ENCODE measurements around the gene BRD4.

BRD4 gene

DNA sequence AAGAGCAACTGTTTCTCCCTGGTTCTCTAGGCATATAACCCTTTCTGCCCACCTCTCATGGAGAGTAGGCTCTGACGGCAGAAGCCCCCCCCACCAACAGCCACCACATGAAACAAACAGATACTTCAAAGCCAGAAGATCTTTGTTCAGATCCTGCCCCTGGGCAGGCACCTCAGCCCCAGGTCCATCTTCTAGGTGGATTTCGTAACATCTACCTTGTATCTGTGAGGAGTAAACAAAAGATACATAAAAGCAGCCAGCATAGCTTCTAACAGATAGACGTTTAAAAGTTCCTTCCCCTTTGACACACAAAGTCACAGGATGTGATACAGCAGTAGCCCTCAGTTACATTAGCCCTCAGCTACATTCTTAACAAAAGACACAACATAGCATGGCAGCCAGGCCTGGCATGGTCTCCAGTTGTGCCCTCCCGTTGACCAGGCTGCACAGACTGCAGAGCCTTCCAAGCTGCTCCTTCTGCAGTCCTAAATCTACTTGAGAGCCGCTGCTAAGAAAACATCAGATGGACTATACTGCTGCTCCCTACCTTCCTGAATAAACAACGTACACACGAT lies 35.4 kb downstream of the BRD4 start:
- TF ChIP-seq, protein P1, sequence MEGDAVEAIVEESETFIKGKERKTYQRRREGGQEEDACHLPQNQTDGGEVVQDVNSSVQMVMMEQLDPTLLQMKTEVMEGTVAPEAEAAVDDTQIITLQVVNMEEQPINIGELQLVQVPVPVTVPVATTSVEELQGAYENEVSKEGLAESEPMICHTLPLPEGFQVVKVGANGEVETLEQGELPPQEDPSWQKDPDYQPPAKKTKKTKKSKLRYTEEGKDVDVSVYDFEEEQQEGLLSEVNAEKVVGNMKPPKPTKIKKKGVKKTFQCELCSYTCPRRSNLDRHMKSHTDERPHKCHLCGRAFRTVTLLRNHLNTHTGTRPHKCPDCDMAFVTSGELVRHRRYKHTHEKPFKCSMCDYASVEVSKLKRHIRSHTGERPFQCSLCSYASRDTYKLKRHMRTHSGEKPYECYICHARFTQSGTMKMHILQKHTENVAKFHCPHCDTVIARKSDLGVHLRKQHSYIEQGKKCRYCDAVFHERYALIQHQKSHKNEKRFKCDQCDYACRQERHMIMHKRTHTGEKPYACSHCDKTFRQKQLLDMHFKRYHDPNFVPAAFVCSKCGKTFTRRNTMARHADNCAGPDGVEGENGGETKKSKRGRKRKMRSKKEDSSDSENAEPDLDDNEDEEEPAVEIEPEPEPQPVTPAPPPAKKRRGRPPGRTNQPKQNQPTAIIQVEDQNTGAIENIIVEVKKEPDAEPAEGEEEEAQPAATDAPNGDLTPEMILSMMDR (IDR thresholded peaks at IDR 0.05; ENCODE audit: low read depth, low read length, poor library complexity, severe bottlenecking): no peak
- no peak for TF ChIP-seq EZH2phosphoT487 (IDR thresholded peaks at IDR 0.05; ENCODE audit: borderline replicate concordance, low read length)
- peaks cover 32% of the 10 kb centered on the region for H3K36me3 ChIP-seq (ENCODE audit: control insufficient read depth, low read length)
- H3K9me2 ChIP-seq (replicated peaks; ENCODE audit: control insufficient read depth, low read length): no peaks in the 10 kb centered on the region
- H3K4me2 ChIP-seq (ENCODE audit: low read length): no peak overlapping the region
- peaks cover 89% of the 10 kb centered on the region for H3K4me1 ChIP-seq (ENCODE audit: control insufficient read depth, low read length)
- no peak overlapping the region for H3K4me3 ChIP-seq (ENCODE audit: low read length)
- H4K20me1 ChIP-seq (ENCODE audit: control insufficient read depth, insufficient read depth, low read depth, low read length): peaks cover 66% of the 10 kb centered on the region
- H3F3A ChIP-seq (ENCODE audit: control insufficient read depth, insufficient read depth): 0 out of 2 replicates have a peak, but pooled peaks cover 2% of the 10 kb centered on the region
- no peaks in the 10 kb centered on the region for H3K27me3 ChIP-seq (ENCODE audit: control insufficient read depth, low read length)
- no peaks in the 10 kb centered on the region for H3K9me3 ChIP-seq (ENCODE audit: control insufficient read depth, insufficient read depth, low read length)
- H3K79me2 ChIP-seq (ENCODE audit: control insufficient read depth, low read length): peaks cover 99% of the 10 kb centered on the region
- H3K27ac ChIP-seq (ENCODE audit: low read depth, low read length): no peak overlapping the region

DNA sequence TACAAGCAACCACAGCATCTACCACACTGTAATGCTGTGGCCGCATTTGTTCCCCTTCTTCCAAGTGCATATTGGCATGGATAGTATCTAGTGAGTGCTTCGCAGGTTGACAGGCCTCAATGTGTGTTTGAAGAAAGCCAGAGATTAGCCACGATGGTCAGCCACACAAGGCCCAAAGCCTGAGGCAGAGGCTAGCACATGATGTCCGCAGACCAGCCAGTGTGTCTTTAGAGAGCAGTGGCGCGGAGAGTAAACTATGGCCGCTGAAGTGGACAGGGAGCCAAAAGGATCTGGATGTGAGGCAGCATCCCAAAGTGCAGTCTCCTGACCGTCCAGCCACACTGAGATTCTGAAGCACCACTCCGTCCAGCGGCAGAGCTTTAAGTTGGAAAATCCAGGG lies 36.0 kb downstream of the BRD4 start:
- Histone ChIP-seq H3K9me3 (ENCODE audit: control insufficient read depth, insufficient read depth, low read length) (no peaks in the 10 kb centered on the region), H3K9me2 (replicated peaks; ENCODE audit: control insufficient read depth, low read length) (no peaks in the 10 kb centered on the region), H3K4me3 (ENCODE audit: low read length) (no peak overlapping the region), H3K27ac (ENCODE audit: low read depth, low read length) (no peak overlapping the region), H3F3A (ENCODE audit: control insufficient read depth, insufficient read depth) (0 out of 2 replicates have a peak, but pooled peaks cover 2% of the 10 kb centered on the region), H3K27me3 (ENCODE audit: control insufficient read depth, low read length) (no peaks in the 10 kb centered on the region), H4K20me1 (ENCODE audit: control insufficient read depth, insufficient read depth, low read depth, low read length) (peaks cover 69% of the 10 kb centered on the region), H3K36me3 (ENCODE audit: control insufficient read depth, low read length) (peaks cover 32% of the 10 kb centered on the region), H3K4me1 (ENCODE audit: control insufficient read depth, low read length) (peaks cover 92% of the 10 kb centered on the region), H3K79me2 (ENCODE audit: control insufficient read depth, low read length) (peaks cover 99% of the 10 kb centered on the region), H3K4me2 (ENCODE audit: low read length) (no peak overlapping the region)
- TF ChIP-seq, protein P1 (IDR thresholded peaks at IDR 0.05; ENCODE audit: low read depth, low read length, poor library complexity, severe bottlenecking): no peak
- TF ChIP-seq EZH2phosphoT487 (IDR thresholded peaks at IDR 0.05; ENCODE audit: borderline replicate concordance, low read length): no peak

DNA sequence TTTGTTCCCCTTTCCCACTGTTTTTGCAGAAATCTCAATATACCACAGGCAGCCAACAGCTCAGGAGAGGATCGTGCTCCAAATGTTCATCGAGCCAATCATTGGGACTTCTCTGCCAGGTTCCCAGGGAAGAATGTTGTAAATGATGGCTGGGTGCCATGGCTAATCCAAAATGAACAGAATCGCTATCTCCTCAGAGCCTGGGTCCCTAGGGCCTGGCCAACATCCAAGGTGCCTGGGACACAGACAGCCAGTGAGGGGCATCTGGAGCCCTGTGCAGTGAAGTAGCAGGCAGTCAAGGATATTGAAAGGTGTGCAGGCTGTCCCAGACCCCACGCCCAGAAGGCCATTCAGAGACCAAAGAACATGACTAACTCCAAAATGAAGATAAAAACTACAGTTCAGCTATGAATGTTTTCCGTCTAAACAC lies 37.8 kb downstream of the BRD4 start:
- peaks cover 74% of the 10 kb centered on the region for H4K20me1 ChIP-seq (ENCODE audit: control insufficient read depth, insufficient read depth, low read depth, low read length)
- TF ChIP-seq, protein P1 (IDR thresholded peaks at IDR 0.05; ENCODE audit: low read depth, low read length, poor library complexity, severe bottlenecking): no peak
- TF ChIP-seq EZH2phosphoT487 (IDR thresholded peaks at IDR 0.05; ENCODE audit: borderline replicate concordance, low read length): no peak
- H3K9me3 ChIP-seq (ENCODE audit: control insufficient read depth, insufficient read depth, low read length): no peaks in the 10 kb centered on the region
- peak overlapping the region; percentile 51 for H3K4me2 ChIP-seq (ENCODE audit: low read length)
- H3K4me3 ChIP-seq (ENCODE audit: low read length): no peak overlapping the region
- H3K4me1 ChIP-seq (ENCODE audit: control insufficient read depth, low read length): peaks cover 93% of the 10 kb centered on the region
- H3F3A ChIP-seq (ENCODE audit: control insufficient read depth, insufficient read depth): 0 out of 2 replicates have a peak, but pooled peaks cover 2% of the 10 kb centered on the region
- H3K36me3 ChIP-seq (ENCODE audit: control insufficient read depth, low read length): peaks cover 32% of the 10 kb centered on the region
- H3K27ac ChIP-seq (ENCODE audit: low read depth, low read length): no peak overlapping the region
- no peaks in the 10 kb centered on the region for H3K9me2 ChIP-seq (replicated peaks; ENCODE audit: control insufficient read depth, low read length)
- H3K79me2 ChIP-seq (ENCODE audit: control insufficient read depth, low read length): peaks cover 99% of the 10 kb centered on the region
- H3K27me3 ChIP-seq (ENCODE audit: control insufficient read depth, low read length): no peaks in the 10 kb centered on the region

All from DOHH2 (cell line).